Central memory CD4-positive, alpha-beta T cell (primary cell): ENCODE results near the gene HINFP.

Source experiments
- DNase-seq: peaks from one replicate; pipeline ENCODE4 v3.0.0; 2022
- total RNA-seq, 3 experiments: gene quantifications; one replicate each; lab custom pipeline; 2026; lab: John Stamatoyannopoulos, UW

HINFP gene
- 23.4 to 54.6 (median 42.1) reads per million in 3 experiments for total RNA-seq

GRCh38 chr11:119121008-119121810, at the start of gene HINFP:
TSS of gene HINFP (plus strand) at chr11:119121580. CDS start at chr11:119126945, 5,365 bp downstream.
- peak; percentile 99 for DNase-seq

GRCh38 chr11:119077839-119078238, 43.5 kb upstream of the HINFP start:
- no peak for DNase-seq

GRCh38 chr11:119078675-119079420, 42.5 kb upstream of the HINFP start:
- no peak for DNase-seq

- DNase-seq: no peak
These were observed 39.6 kb upstream of the HINFP start for GRCh38 chr11:119081682-119082260.

- DNase-seq: peak; percentile 93
These were observed 36.5 kb upstream of the HINFP start, which contains the start of gene HMBS for GRCh38 chr11:119084663-119085436. TSS of gene HMBS (plus strand) at chr11:119084881. CDS start at chr11:119085034, 153 bp downstream.

- no peak for DNase-seq
These were observed 35.9 kb upstream of the HINFP start for GRCh38 chr11:119085437-119085847.

GRCh38 chr11:119087123-119087522, 34.3 kb upstream of the HINFP start:
- DNase-seq: no peak

- no peak for DNase-seq
These were observed 33.6 kb upstream of the HINFP start for GRCh38 chr11:119087747-119088241.

GRCh38 chr11:119088406-119088805, 33.0 kb upstream of the HINFP start:
- no peak for DNase-seq

- no peak for DNase-seq
These were observed 32.1 kb upstream of the HINFP start for GRCh38 chr11:119089319-119089718.

GRCh38 chr11:119091178-119091577, 30.2 kb upstream of the HINFP start:
- no peak for DNase-seq

GRCh38 chr11:119091966-119092879, 29.2 kb upstream of the HINFP start:
- DNase-seq: no peak

- no peak for DNase-seq
These were observed 28.2 kb upstream of the HINFP start for GRCh38 chr11:119092880-119093842.

GRCh38 chr11:119093942-119094815, 27.2 kb upstream of the HINFP start:
- DNase-seq: peak; percentile 25

- DNase-seq: no peak
These were observed 26.6 kb upstream of the HINFP start for GRCh38 chr11:119094816-119095065.

GRCh38 chr11:119095066-119095880, 26.1 kb upstream of the HINFP start:
- DNase-seq: peak; percentile 100

GRCh38 chr11:119099711-119100110, 21.7 kb upstream of the HINFP start:
- DNase-seq: no peak

- no peak for DNase-seq
These were observed 21.0 kb upstream of the HINFP start for GRCh38 chr11:119100246-119100970.
